RCC 7860 (cell line): ENCODE measurements around the gene DHH.
"Not testable (repeated sequence)": the region's sequence is repeated elsewhere in the genome, so short reads cannot be mapped to it uniquely, and the experiment has no call there.

Source experiments
- DNase-seq: peaks from one replicate; pipeline ENCODE4 v3.0.0-alpha.2; 2015; ENCODE audit warnings: low spot score
- FAIRE-seq: peaks from 2 replicates; lab custom pipeline; 2012; peaks lifted over from hg19 to GRCh38; lab: Jason Lieb, UNC

Gene DHH

GRCh38 chr12:49094160-49094974, at the start of gene DHH:
Gene DHH (minus strand): TSS chr12:49094801. CDS start chr12:49094512, 289 bp downstream.
- DNase-seq (no peak), FAIRE-seq (no peak)

GRCh38 chr12:49144384-49144783, 49.8 kb upstream of the DHH start:
- DNase-seq = no peak

DNA sequence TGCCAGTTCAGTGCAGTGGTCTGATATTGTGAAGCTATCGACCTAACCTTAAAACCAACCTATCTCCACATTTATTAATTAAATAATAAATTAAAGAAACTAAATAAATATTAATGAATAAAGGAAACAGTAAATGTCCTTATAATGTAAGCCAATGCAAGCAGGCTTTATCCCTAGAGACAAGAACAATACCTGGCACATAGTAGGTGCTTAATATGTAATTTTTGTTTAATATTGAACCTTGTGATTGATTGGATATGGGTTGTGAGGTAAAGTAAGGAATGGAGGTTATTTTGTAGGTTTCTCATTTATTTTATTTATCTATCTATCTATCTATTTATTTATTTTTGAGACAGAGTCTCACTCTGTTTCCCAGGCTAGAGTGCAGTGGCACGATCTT, 44.4 kb upstream of the DHH start:
- FAIRE-seq (no peak), DNase-seq (no peak)

More at GRCh38 chr12:49144384-49144783, 49.8 kb upstream of the DHH start:
- no peak for FAIRE-seq

- FAIRE-seq = no peak
- DNase-seq = no peak
Measured at GRCh38 chr12:49138587-49138986, 44.0 kb upstream of the DHH start.

DNA sequence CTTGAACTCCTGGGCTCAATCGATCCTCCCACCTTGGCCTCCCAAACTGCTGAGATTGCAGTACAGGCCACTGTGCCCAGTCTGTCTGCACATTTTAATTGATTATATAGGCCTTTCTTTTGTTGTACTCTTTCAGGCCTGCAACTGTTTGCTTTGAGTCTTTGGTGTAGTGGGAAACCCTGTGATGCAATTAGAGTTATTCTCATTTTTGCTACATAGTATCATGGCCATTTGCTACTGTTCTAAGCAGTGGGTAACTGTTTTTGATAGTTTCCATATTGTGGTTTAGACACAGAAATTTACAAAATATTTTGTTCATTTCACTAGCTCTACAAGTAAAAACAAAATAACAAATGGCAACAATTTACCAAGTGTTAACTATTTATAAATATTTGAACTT, 42.9 kb upstream of the DHH start:
- no peak for FAIRE-seq
- DNase-seq = no peak

GRCh38 chr12:49136997-49137396, 42.4 kb upstream of the DHH start:
- DNase-seq = not testable (repeated sequence)

DNA sequence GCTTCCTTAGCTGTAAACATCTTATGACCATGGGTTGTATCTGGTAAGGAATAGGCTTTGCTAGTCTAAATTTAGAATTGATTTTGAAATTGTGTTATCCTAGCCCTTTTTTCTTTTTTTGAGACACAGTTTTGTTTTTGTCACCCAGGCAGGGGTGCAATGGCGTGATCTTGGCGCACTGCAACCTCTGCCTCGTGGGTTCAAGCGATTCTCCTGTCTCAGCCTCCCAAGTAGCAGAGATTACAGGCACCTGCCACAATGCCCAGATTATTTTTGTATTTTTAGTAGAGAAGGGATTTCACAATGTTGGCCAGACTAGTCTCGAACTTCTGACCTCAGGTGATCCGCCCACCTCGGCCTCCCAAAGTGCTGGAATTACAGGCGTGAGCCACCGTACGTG, 39.0 kb upstream of the DHH start:
- DNase-seq (no peak), FAIRE-seq (no peak)

More at GRCh38 chr12:49136997-49137396, 42.4 kb upstream of the DHH start:
- FAIRE-seq = not testable (repeated sequence)

GRCh38 chr12:49133014-49133413, 38.4 kb upstream of the DHH start:
- no peak for FAIRE-seq
- no peak for DNase-seq

DNA sequence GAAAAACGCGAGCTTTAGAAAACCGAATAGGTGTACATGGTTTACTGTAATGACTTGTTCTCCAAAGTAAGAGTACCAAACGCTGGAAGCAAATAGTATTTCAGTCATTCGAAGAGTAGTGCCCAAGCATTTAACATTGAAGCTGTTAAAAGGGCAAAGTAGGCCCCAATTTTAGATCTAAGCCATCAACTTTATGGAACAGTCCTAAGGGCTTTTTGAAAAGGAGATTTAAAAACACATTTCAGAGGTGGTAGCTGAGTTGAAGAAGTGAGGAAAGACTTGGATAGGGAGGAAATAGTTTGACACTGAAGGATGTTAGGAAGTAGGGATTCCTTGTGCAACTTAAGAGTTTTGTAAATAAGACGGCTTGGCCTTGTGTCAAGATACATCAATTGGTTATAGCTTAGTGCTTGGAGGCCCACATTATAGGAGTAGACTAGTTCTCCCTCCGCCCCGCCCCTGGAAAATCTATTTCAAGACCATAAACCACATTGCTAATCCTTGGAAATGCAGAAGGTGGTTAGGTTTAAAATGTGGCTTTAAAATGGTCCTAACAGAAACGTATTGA, 37.4 kb upstream of the DHH start:
- DNase-seq (no peak), FAIRE-seq (no peak)

- peak; percentile 75 for DNase-seq
- FAIRE-seq = no peak
Measured at GRCh38 chr12:49131051-49131893, 36.7 kb upstream of the DHH start, which contains the start of gene TUBA1B. Gene TUBA1B (minus strand): TSS chr12:49131395. CDS start chr12:49131300, 95 bp downstream.

DNA sequence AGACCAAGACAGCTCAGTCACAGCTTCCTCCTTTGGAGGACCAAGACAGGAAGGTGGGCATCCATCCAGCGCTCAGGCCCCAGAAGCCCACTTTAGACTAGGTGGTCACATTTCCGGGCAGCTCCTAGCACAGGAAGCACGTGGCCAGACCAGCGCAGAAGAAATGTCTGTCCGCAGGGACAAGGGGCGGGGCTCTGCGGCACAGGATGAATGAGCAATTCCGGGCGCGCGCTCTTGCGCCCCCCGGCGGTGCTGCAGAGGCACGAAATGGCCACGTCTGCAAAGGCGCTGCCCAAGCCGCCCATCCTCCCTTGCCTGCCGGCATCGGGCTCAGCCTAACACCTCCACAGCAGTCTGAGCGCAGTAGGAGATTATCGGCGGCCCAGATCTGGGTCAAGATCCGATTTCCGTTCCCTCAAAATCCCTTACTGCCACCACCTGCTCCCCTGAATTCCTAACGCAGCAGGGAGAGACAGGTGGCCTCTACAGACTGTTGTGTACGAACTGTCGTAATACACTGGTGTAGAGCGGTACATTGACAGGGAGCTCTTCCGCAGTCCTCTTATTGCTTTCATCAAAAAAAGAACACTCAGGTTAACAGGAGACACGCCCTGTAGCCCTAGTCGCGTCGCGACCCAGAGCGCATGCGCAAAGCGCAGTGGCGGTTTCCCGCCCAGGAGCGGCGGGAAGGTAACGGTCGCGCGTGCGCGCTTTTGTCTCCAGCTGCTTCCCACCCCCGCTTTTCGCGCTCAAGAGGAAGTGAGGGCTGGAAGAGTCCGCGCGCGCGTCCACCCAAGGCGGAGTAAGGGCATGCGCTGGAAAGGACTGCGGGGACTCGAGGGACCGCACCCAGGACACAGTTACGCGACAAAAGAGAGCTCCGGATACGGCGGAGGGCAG, 35.8 kb upstream of the DHH start:
- FAIRE-seq (no peak), DNase-seq (peak; percentile 86)

DNA sequence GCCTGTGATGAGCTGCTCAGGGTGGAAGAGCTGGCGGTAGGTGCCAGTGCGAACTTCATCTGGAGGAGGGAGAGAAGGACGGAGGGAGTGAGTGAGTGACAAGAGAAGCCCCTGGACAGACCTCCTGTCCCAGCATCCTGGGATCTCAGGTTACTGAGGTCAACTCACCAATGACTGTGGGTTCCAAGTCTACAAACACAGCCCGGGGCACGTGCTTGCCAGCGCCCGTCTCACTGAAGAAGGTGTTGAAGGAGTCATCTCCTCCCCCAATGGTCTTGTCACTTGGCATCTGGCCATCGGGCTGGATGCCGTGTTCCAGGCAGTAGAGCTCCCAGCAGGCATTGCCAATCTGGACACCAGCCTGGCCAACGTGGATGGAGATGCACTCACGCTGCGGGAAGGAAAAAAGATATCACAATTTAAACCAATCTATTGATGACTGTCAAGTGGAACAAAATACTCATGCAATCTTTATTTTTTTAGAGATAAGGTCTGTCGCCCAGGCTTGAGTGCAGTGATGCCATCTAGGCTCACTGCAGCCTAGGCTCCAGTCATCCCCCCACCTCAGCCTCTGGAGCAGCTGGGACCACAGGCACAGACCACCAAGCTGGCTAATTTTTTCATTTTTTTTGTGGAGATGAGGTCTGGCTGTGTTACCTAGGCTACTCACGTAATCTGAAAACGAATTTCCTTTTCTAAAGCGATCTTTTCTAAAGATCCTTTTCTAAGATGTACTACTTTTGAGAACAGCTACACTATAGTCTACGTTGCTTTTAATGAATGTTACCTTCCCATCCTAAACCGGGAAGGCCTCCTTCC, 34.9 kb upstream of the DHH start:
- no peak for FAIRE-seq
- DNase-seq = no peak

DNA sequence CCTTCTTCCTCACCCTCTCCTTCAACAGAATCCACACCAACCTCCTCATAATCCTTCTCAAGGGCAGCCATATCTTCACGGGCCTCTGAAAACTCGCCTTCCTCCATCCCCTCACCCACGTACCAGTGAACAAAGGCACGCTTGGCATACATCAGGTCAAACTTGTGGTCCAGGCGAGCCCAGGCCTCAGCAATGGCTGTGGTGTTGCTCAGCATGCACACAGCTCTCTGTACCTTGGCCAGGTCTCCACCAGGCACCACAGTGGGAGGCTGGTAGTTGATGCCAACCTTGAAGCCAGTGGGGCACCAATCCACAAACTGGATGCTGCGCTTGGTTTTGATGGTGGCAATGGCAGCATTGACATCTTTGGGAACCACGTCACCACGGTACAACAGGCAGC, 33.4 kb upstream of the DHH start:
- not testable (repeated sequence) for DNase-seq, FAIRE-seq

GRCh38 chr12:49126852-49127763, 32.5 kb upstream of the DHH start:
- no peak for FAIRE-seq

DNA sequence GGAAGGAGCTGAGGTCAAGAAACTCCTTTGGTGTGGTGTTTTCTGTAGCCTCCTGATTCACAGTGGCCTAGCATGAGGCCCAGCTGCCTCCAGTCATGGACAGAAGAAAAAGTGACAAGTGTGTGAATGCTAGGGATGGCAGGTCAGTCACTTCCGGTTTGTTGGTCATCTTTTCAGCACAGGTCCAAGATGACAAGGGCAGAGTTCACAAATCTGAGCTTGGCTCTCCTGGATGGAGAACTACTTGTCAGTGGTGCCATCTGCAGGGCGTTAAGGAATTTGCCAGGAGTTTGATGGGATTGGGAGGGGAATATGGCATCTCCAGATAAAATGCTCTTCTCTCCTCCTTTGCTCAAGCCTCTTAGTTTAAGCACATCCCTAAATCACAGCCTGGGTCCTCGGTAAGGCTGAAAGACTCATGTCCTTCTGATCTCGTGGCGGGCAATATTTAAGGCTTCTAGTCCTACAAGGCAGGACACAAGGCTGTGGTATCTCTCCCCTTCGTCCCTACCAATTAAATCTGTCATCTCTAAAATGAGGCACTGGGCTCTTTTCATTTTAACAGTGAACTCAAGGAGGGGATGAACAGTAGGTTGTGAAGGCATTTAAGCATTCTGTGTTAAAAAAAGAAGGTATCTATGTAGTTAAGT, 26.6 kb upstream of the DHH start:
- DNase-seq (peak; percentile 67), FAIRE-seq (peak; percentile 42)

More at GRCh38 chr12:49126852-49127763, 32.5 kb upstream of the DHH start:
- DNase-seq = peak; percentile 29

DNA sequence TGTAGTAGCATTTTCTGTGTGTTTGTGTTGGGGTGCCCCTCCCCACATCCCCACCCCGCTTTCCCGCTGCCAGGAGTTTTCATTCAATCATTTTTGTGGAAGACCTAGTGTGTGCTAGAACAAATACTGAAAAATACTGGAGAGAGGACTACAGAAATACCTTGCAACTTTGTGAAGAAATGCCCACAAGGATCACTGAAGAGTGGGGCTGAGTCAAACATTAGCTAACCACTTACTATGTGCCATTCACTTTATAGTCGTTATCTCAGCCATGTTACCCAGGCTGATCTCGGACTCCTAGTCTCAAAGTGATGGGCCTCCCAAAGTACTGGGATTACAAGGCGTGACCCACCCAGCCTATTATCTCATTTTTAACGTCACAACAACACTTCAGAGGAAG, 16.6 kb upstream of the DHH start:
- FAIRE-seq (no peak), DNase-seq (no peak)

- FAIRE-seq (peak; percentile 87), DNase-seq (peak; percentile 88)
Measured at GRCh38 chr12:49110464-49111155, 16.0 kb upstream of the DHH start, which contains the start of gene LMBR1L. Gene LMBR1L (minus strand): TSS chr12:49110847. CDS start chr12:49110555, 292 bp downstream.
